CD4-positive, alpha-beta T cell treated with Interferon alpha-2 for 1 hour (primary cell): ENCODE results near the gene CARS1.

ENCODE experiments used
- DNase-seq, 2 donors: peaks; one replicate each; pipeline ENCODE4 v3.0.0-alpha.2; 2020 to 2022

The CARS1 gene

DNA sequence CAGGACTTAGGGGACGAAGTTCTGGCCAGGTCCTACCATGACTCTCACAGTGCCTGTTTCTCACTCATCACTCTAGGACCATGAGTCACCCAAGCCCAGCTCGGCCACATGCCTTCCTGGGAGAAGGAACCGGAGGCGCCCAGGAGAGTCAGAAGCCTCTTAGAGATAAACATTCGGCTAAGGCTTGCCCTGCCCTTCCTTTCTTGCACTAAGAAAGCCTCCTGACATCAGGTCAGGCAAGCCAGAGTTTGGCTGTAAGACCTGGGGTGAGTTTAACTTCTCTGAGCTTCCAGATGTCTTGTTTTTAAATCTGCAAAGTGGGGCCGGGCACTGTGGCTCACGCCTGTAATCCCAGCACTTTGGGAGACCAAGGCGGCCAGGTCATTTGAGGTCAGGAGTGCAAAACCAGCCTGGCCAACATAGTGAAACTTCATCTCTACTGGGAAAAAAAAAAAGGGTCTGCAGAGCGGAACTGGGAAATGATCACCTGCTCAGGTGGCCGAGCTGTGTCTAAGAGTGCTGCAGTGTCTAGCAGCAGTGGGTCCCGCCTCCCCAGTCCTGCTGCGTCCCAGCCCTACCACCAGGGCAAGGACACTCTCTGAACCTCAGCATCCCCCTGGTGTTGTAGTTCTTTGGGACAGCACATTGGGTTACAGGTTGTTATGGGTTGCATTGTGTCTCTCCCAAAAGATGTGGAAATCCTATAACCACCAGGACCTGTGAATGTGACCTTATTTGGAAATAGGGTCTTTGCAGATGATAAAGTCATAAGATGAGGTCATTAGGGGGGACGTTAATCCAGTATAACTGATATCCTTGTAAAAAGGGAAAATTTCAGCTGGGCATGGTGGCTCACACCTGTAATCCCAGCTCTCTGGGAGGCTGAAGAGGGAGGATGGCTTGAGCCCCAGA is 1.8 kb upstream of the CARS1 start:
- no peak for DNase-seq

DNA sequence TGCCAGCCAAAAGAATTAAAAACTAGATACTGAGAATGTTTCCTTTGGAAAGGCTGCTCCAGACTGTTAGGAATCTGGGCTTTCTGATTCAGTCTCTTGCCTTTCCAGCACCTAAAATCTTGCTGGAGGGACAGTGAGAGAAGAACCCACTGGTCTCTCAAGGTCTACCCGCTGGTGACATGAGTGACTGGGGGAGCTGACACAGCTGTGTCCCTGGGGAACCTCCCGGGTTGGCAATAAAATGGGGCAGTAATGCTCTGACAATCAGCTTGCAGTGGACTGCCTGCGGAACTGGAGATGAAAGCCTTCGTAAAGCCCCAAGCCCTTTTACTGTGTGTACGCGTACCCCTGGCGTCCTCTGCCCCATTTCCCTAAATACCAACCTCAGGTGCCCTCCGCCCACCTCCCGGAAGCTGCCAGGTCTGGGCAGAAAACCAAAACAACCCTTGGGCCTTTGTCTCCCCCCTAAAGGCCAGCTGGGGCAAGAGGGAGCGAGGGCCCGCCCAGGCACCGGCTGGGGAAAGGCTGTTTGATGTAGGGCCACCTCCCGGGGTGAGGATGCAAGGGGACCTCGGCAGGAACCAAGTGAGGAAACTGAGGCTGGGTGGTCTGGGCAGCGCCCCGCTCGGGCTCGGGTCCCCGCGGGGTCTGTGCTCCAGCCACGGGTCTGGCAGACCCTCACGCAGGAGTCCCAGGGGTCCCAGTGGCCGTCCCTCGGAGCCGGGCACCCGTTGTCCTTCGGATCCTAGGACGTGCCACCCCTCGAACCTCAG is 741 bp downstream of the CARS1 start:
- peak; percentile 23 to 52 for DNase-seq

DNA sequence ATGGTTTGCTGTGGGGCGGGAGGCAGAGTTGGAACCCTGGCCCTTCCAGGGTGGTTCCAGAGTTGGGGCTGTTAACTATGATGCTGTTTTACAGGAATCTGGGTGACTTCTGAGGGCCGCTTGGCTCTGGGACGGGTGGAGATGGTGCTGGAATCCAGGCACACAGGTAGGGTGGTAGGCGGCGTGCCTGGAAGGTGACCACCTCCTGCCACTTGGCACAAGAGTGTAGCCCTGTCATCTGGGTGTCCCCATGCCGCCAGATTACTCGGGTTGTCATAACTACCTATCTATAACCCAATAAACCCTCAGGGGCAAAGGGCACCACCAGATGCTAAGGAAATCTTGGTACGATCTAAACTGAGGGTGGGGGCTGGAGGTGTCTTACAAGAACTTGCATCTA is 1.3 kb downstream of the CARS1 start:
- no peak for DNase-seq

DNA sequence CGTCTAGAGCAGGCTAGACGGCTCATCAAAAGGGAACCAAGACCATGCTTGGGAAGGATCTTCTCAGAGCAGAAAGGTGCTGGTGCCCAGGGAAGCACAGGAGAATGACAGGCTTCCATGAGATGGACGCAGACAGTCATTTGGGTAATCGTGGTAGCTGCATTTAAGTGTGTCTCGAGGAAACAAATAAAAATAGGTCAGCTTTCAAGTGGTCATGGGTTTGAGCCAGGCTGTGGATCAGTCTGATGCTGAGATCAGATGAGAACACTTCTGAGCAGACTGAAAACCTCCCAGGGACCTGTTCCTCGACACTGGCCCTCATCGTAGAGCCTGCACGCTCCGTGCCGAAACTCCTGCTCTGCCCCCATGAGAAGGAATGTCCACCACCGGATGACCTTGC is 4.7 kb downstream of the CARS1 start:
- DNase-seq = no peak

DNA sequence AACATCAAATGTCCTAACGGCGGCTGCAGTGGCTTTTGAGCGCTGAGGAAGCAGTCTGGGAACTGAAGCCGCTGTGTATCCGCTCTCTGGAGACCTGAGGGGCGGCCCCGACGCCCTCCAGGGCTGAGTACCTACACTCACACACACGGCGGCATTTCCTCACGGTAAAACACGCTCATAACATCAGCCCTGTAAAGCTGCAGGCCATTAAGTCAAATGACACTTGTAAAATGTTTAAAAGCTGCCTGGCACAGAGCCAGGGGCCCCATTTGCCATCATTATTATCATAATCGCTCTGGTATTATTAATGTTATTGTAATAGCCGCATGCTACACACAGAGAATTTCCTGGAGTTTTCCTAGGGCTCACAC is 5.1 kb downstream of the CARS1 start:
- no peak for DNase-seq

DNA sequence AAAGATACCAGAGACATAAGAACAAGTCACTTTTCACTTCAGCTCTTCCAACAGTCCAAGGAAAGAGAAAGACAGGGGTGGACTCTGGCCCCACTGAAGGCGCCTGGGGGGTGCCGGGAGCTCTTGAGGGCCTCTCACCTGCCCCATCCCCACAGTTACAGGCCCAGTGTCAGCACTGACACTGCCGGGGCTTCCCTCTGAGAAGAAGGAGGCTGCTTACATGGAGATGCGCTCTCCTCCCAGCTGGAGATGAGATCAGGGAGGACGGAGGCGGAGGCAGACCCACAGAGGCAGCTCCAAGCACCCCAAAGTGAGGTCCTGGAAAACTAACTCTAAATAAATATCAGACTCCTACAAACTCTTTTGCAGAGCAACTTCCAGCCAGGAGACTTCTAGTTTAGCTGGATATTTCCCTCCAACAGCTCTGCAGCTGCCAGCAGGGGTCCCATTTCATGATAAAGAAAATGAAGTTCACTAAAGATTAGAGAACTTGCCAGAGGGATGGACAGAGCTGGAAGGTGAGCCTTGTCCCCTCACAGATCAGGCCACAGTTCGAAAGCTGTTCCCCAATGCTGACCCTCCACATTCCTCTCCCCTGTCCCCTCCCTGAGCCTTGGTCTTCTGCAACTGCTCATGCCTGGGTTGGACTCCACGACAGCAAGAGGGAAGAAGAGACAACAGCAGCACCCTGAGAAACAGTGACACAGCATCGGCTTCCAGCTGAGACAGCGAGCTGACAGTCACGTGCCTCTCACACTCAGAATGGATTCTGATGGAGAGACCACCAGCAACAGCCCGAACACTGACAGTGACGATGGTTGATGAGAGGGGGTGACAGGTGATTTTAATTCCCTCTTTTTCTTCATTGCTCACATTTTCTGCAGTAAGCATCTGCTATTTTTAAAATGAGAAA is 5.8 kb downstream of the CARS1 start:
- DNase-seq = no peak

DNA sequence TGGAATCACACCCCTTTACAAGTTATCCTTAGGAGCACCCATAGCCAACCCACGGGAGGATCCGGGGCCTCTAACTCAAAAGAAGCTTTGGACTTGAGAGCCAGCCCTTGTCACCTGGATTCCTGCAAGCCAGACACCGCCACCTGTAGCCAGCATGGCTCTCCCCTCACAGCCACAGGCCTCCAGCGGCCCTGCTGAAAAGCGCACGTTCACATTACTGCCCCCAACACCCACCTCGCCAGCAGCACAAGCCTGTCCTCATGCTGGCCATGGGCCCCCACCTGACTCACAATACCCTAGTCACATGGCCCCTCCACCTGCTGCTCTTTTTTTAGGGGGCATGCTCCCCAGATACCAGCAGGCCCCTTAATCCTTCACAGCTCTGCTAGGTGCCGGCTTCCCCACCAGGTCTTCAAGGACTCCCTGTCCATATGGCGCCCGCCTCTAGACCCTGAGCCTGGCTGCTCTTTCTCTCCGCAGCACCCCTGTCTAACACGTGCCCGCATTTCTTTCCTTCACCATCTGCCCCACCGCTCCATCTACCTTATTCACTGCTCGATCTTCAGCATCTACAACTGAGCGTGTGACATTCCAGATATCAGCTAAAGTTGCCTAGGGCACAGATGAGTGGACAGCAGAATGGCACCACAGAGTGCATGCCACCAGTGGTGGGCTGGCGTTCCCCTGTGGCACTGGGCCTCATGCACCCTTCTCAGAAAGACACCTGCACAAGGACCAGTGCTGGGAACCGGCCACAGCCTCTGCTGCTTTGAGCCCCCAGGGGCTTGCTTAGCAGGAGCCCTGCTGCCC is 6.6 kb downstream of the CARS1 start:
- no peak for DNase-seq

DNA sequence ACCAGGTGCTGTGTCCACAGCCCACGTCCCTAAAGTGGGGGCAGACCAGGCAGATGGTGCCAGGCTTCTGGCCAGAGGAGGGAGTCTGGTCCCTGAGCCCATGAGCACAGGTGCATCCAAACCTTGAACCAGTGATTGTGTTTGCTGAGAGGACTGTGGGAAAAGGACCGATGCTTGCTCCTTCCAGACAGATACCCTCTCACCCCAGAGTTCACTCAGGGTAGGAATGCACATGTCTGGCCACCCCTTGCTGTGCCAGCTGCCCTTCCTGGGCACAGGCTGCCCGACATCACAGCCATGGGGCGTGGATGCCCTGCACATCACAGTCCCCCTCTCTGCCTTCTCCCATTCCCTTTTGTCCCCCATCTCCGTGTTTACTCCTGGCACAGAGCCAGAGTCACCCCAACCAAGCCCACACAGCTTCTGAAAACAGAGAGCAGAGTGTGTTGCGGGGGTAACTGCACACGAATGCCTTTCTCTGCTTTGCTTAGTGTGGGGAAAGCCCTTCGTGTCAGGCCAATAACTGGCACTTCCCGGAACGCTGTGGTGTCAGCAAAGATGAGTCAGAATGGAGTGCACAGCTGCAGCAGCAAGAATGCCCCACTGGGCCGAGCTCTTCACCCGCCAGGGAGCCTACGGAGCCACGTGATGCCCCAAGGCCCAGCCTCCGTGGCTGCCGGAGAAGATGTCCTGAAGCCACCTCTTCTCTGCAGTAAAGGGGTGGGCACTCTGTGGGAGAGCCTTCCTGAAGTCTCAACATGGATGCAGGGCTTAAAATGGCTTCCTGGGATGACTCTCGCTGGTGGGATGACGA is 7.6 kb downstream of the CARS1 start:
- DNase-seq = peak; percentile 86 to 90

DNA sequence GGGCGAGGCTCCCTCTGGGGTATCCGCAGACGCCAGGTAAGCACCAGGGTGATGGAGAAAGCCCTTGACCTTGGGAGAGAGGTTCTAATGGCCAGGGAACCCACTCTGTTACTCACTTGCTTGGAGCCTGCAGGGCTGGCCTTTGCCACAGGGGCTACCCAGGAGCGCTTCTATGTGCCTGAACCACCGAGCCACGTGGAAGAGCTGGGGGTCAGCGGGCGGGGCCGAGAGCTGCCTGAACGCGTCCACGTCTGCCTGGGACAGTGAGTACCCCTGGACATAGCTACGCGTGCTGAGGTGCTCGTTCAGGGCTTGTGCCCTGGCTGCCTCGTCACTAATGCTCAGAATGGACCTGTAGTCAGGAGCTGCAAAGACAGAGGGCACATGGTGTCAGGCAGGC is 9.6 kb downstream of the CARS1 start:
- DNase-seq = no peak

DNA sequence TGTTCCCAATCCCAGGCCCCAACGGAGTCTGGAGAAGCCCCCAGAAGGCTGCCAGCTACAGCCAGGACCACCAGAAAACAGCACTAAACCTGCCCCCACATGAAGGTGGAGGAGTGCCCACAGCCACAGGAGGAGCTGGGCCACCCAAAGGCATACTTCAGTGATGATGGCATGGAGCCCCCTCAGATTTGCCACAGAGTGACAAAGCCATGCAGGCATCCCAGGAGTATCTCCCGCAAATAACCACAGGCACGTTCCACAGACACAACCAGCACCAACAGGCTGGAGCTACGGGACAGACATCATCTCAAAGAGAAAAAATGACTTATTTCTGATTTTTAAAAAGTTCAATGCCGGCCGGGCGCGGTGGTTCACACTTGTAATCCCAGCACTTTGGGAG is 10.6 kb downstream of the CARS1 start:
- no peak for DNase-seq

DNA sequence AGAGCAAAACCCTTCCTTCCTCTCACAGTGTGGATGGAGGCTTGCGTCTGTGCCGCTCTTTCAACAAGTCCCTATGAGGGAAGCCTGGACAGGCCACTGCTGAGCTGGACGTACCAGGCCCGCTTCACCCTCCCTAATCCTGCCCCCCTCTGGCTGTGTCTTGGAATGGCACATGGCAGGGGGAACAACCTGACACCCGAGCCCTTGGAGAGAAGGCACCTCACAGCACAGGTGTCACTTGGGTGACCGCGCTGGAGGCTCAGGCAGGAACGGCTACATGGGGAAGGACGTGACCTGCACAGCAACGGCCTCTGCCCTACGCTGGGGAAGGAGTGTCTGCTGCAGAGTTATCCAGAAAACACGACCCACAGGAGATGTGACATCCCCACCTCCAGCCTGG is 11.0 kb downstream of the CARS1 start:
- DNase-seq = no peak

DNA sequence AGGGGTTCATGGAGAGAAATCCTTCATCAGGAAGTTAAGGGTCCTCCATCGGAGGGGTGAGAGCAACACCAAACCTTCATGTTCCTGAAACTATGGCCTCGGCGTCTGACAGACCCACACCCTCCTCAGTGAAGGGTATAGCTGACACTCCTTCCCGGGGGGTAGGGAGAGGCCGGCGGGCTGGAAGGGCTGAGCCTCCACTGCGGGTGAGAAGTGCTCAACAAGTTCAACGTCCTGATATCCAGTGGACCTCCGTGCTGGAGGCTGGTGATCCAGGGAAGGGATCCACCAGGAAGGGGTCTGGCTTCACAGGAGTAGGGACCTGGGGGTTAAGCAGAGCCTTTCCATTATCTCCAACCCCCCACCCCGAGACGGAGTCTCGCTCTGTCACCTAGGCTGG is 12.3 kb downstream of the CARS1 start:
- DNase-seq = no peak

DNA sequence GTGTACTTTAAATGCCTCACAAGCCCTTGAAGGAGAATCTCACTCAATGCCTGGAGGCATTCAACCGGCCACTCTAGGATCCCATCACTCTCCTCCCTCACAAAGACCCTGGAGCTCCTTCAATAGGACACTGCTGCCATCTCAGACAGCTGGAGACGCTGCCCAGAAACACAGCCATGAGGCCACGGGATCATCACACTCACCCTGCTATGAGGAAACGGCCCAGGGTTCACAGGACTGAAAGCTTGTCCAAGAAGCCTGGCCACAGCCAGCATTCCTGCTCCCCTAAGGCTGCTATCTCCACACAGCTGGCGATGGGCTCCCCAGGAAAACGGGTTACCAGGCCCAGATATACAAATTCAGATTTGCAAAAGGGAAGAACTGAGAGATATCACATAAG is 13.2 kb downstream of the CARS1 start:
- DNase-seq = no peak

DNA sequence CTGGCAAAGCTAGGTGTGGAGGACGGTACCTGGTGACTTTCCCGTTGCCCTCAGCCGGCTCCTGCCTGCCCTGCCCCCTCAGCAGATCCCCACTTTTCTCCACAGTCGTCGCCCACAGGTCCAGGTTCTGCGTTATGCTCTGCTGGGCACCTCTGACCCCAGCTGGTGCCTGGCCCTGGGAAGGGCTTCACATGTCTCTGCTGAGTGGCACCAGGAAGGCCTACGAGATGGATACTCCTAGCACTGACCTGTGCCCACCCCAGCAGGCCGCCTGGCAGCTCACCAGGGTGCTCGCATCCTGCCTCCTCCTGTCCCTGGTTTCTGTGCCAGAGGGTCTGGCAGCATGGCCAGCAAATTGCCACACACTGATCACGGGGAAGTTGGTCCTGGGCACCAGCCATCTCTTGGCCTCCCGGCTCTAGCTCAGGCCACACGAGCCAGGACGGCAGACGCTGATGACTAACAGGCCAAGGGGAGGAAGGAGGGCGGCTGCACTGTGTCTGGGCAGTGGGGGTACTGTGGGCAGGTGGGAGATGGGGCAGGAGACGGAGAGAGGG is 13.8 kb downstream of the CARS1 start:
- DNase-seq = no peak

DNA sequence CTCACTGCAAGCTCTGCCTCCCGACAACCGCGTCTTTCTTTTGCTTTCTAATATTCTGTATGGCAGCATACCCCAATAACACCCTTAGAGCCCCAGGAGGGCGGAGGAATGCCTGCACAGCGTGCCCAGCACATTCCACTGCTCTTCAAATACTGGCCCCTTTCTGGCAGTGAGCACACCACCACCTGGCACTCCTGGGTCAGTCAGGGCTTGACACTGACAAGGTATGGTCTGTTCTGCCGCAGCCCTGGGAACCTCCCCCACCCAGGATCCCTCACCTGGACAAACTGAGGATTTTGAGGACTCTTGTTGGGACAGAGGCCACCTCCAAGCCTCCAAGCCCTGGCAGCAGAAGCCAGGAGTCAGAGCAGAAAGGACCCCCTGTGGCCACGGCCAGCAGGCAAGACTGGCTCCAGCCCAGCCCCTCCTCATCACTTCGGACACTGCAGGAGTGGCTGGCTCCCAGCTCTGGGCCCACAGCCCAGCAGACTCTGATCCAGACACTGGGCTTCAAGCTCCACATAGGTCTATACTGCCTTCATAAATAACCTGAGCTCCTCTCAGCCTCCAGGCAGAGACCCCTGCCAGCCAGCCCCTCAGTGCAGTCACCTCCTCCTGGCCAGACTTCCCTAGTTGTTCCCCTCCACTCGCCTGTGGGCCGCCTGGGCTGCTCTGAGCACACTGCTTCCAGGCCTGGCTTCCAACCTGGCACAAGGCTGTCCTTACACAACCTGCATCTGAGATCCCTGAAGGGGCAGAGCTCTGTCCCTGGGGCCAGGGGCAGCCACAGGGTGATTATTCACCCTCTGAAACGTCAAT is 14.5 kb downstream of the CARS1 start:
- no peak for DNase-seq

DNA sequence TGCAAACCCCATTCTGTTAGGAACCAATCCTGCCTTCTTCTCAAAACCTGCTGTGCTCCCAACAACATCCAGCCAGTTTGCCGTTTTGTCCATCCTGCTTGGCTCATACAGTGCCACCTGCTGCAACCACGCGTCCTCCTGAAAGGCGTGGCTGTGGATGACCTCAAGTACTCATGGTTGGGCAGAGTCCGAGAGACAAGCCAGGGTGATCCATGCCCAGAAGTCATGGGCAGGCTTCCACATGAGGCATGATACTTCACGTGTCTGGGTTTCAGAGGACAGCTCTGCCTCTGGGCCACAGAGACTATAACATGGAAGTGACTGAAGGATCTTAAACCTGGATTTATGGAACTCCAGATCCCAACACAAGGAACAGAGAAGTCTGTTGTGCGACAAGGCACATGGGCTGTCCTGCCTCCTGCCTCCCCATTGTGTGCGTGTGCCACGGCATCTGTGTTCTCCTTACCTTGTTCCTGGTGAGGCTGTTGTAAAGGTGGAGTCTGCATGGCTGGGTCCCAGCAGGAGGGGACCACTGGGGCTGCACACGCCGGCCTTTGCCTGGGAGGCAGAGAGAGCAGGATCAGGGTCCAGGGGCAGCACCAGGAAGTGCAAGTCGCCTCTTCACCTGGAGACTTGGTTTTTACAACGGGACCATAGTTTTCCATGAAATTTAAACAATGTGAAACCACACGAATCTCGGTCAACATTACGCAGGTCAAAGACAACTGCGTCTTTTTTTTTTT is 15.4 kb downstream of the CARS1 start:
- DNase-seq = no peak

DNA sequence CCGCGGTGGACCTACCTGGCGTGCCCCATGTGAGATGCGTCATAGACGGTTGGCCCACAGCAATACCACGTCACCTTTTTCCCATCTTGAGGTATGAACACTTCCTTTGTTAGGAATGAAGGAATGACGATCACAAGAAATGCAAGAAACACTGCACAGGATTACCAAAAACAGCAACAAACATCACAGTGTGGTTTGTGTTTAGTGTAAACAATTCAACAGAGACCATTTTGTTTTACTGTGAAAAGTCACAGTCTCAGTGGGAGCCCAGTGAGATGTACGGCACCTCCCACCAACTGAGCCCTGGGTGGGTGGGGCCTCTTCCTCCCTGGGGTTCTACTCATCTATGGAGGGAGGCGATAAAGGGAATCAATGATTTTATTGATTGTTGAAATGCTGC is 16.3 kb downstream of the CARS1 start:
- DNase-seq = no peak

DNA sequence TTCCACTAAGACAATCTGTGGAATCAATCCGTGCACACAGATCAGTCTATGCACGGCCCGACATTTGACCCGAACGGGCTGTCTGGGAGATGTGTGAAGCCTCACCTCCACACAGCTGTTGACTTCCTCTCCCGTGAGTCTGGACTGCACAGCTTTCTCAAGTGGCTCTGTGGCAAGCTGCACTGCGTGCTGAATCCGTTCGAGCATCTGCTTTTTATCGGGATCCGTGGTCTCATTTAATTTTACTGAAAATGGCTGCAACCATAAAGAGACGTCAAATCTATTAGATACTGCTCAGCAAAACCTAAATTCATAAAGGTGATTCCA is 19.3 kb downstream of the CARS1 start:
- DNase-seq = no peak
